ENCODE measurements around the gene KLF7. TPM values are rescaled to one million over a fixed set of nuclear protein-coding genes. Genes with fewer than 3 reads are reported as not detected.

Gene KLF7
- total and polyA plus RNA-seq, 9 of the 15 experiments (the other 6 are each of a cell fraction or from before 2014, with no cell fraction given), result 0.04 to 0.54 (median 0.07) TPM

DNA sequence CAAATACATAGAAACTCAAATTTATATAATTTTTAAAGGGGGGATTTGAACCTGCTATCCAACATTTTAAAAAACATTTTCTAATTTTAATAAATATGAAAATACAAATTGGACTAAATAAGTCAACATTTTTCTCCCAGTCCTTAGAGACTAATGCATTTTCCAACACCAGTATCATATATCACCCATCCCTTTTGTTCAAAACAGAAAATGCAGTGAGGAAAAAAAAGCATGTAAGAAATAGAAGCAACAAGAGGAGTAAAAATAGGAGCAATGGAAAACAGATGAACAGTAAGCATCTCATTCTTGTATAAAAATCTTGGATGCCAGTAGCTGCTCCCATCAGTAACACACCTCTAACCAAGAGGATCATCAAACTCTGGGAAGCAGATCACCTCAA, 25.5 kb downstream of the KLF7 start:
- in situ Hi-C loops (cut with MboI), result no loop called here
- H3K4me2 ChIP-seq (ENCODE audit: insufficient read depth, low read length), result no peak overlapping the region
- no peak for TF ChIP-seq NFXL1 (CRISPR knock-in tag; IDR thresholded peaks at IDR 0.05)
- TF ChIP-seq CCNT2 (IDR thresholded peaks at IDR 0.05; ENCODE audit: borderline replicate concordance, extremely low read depth, insufficient read length, low read depth, low read length), result no peak
- TF ChIP-seq ZNF695 (CRISPR knock-in tag; IDR thresholded peaks at IDR 0.05), result no peak
- no peak for TF ChIP-seq CHD4 (IDR thresholded peaks at IDR 0.05; ENCODE audit: insufficient read depth, insufficient replicate concordance, low read depth, low read length, poor library complexity, severe bottlenecking)
- no peak for TF ChIP-seq LCOR (CRISPR knock-in tag; IDR thresholded peaks at IDR 0.05)
- no peak for TF ChIP-seq ETV5 (CRISPR knock-in tag; IDR thresholded peaks at IDR 0.05; ENCODE audit: low read depth)
- no peak for TF ChIP-seq HMGN3 (IDR thresholded peaks at IDR 0.05; ENCODE audit: borderline replicate concordance, extremely low read depth, insufficient read length, low read depth, low read length)
- TF ChIP-seq ZNF143 (CRISPR knock-in tag; IDR thresholded peaks at IDR 0.05), result no peak
- no peak for TF ChIP-seq MCM2 (IDR thresholded peaks at IDR 0.05; ENCODE audit: low read depth)
- TF ChIP-seq ZNF263 (CRISPR knock-in tag; IDR thresholded peaks at IDR 0.05; ENCODE audit: borderline replicate concordance), result no peak
- TF ChIP-seq, protein P1, sequence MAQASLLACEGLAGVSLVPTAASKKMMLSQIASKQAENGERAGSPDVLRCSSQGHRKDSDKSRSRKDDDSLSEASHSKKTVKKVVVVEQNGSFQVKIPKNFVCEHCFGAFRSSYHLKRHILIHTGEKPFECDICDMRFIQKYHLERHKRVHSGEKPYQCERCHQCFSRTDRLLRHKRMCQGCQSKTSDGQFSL (CRISPR knock-in tag; IDR thresholded peaks at IDR 0.05), result no peak
- TF ChIP-seq, protein P1 (tag; IDR thresholded peaks at IDR 0.05), result no peak
- TF ChIP-seq NFE2 (IDR thresholded peaks at IDR 0.05; ENCODE audit: low read depth), result no peak
- H3K9me1 ChIP-seq (ENCODE audit: control insufficient read depth, insufficient read depth, low read length), result no peaks in the 10 kb centered on the region
- H2AFZ ChIP-seq (ENCODE audit: low read depth, low read length), result no peak overlapping the region
- no peaks in the 10 kb centered on the region; a peak in 1 of 5 replicates for H3K4me1 ChIP-seq (replicated peaks in 1 of 2; ENCODE audit: control insufficient read depth in 2 of 2, insufficient read depth in 2 of 2, low read length in 2 of 2)
- DNase-seq (ENCODE audit: extremely low read depth in 1 of 4, low spot score in 3 of 4) (no peak), FAIRE-seq (no peak), ATAC-seq (no peak)
- H3K36me3 ChIP-seq (ENCODE audit: control insufficient read depth, insufficient read depth, low read length), result no peaks in the 10 kb centered on the region
- H3K9ac ChIP-seq (ENCODE audit: insufficient read depth in 1 of 2, low read depth in 2 of 2, low read length in 2 of 2), result no peak overlapping the region
- POLR2A ChIA-PET, result no interaction called here
- CTCF ChIA-PET (ENCODE audit: low intra/inter-chr PET ratio), result no interaction called here
- no peak overlapping the region for H3K4me3 ChIP-seq
- H4K20me1 ChIP-seq (replicated peaks; ENCODE audit: control insufficient read depth, insufficient read depth, low read length), result no peaks in the 10 kb centered on the region
- intact Hi-C loops (cut with micrococcal nuclease), result no loop called here
- BruUV-seq (replicated peaks), result no TSS peak
- no peak overlapping the region for H3K27ac ChIP-seq (ENCODE audit: extremely low read depth, low read depth, low read length)
- H3K79me2 ChIP-seq (ENCODE audit: control insufficient read depth, insufficient read depth, low read length), result no peaks in the 10 kb centered on the region
- H3K27me3 ChIP-seq (ENCODE audit: control insufficient read depth in 2 of 2, insufficient read depth in 2 of 2, low read length in 2 of 2), result no peaks in the 10 kb centered on the region
- H3K9me3 ChIP-seq (replicated peaks; ENCODE audit: control insufficient read depth, insufficient read depth, low read depth, low read length), result no peaks in the 10 kb centered on the region
